H1 (cell line): Measurements from ENCODE around the gene NAV2. TPM values are rescaled to one million over a fixed set of nuclear protein-coding genes. Genes with fewer than 3 reads are reported as not detected.

Experiments used
- CTCF ChIA-PET: fragments of 300-600 bp; sonication (Branson Sonifier 250); formaldehyde crosslinking; loops from one replicate; lab custom pipeline; 2021; ENCODE audit not compliant: partially characterized antibody; lab: Charles Lee
- POLR2A ChIA-PET: fragments of 300-600 bp; sonication (Branson Sonifier 250); formaldehyde crosslinking; loops from one replicate; lab custom pipeline; 2021; ENCODE audit warnings: inconsistent platforms; ENCODE audit not compliant: partially characterized antibody; lab: Charles Lee
- DNase-seq, 2 experiments: peaks; one replicate each; pipeline versions ENCODE4 v3.0.0 to v3.0.0-alpha.2; 2010 to 2022; ENCODE audit warnings: low spot score in 2 of 2, low read depth in 1 of 2, mixed read lengths in 1 of 2
- FAIRE-seq: peaks from 2 replicates; lab custom pipeline; 2011; peaks lifted over from hg19 to GRCh38; lab: Jason Lieb, UNC
- H2AFZ ChIP-seq: 2 replicates; pipeline ENCODE4 v1.8.1; 2012; ENCODE audit warnings: low read length, inconsistent platforms
- H2AK5ac ChIP-seq: 2 replicates; pipeline ENCODE4 v1.6.1; 2013; ENCODE audit warnings: low read depth, low read length
- H2BK120ac ChIP-seq: replicated peaks from 2 replicates; pipeline ENCODE3; 2013; ENCODE audit warnings: low read depth, low read length, inconsistent platforms
- H2BK12ac ChIP-seq: 2 replicates; pipeline ENCODE4 v1.6.1; 2013; ENCODE audit warnings: low read depth, low read length
- H2BK15ac ChIP-seq: 2 replicates; pipeline ENCODE4 v1.6.1; 2013; ENCODE audit warnings: low read length
- H2BK20ac ChIP-seq: 2 replicates; pipeline ENCODE4 v1.6.1; 2013; ENCODE audit warnings: low read length
- H2BK5ac ChIP-seq: 2 replicates; pipeline ENCODE4 v1.6.1; 2013; ENCODE audit warnings: low read depth, low read length
- H3K14ac ChIP-seq: 2 replicates; pipeline ENCODE4 v1.6.1; 2013; ENCODE audit warnings: inconsistent platforms; ENCODE audit not compliant: insufficient read length
- H3K18ac ChIP-seq: 2 replicates; pipeline ENCODE4 v1.6.1; 2013; ENCODE audit warnings: low read length; ENCODE audit errors: extremely low read depth
- H3K23ac ChIP-seq: 2 replicates; pipeline ENCODE4 v1.6.1; 2013; ENCODE audit warnings: inconsistent platforms; ENCODE audit not compliant: insufficient read length
- H3K23me2 ChIP-seq: 2 replicates; pipeline ENCODE4 v1.6.1; 2013; ENCODE audit warnings: low read depth, low read length
- H3K27ac ChIP-seq: 2 replicates; pipeline ENCODE4 v1.6.1; 2011; ENCODE audit warnings: low read depth, low read length, inconsistent platforms
- H3K27me3 ChIP-seq, 4 experiments: replicated peaks in 1 of 4; 1 replicate in 1 of 4; 2 replicates in 3 of 4; pipeline versions ENCODE4 v1.6.1 to v1.8.1; 2011 to 2013; ENCODE audit warnings: low read length in 3 of 4, mild to moderate bottlenecking in 3 of 4, inconsistent platforms in 2 of 4, mixed read lengths in 2 of 4, moderate library complexity in 1 of 4; ENCODE audit not compliant: control insufficient read depth in 3 of 4, insufficient read depth in 3 of 4; ENCODE audit errors: extremely low read depth in 1 of 4
- H3K36me3 ChIP-seq, 4 experiments: 2 replicates each; pipeline versions ENCODE4 v1.6.1 to v1.8.1; 2011 to 2013; ENCODE audit warnings: mild to moderate bottlenecking in 4 of 4, low read length in 3 of 4, moderate library complexity in 2 of 4, control low read depth in 1 of 4, inconsistent platforms in 1 of 4; ENCODE audit not compliant: insufficient read depth in 4 of 4, control insufficient read depth in 2 of 4
- H3K4ac ChIP-seq: replicated peaks from 2 replicates; pipeline ENCODE3; 2013; ENCODE audit warnings: low read length, low read depth, mixed read lengths, inconsistent platforms; ENCODE audit not compliant: insufficient read length
- H3K4me1 ChIP-seq, 4 experiments: replicated peaks in 1 of 4; 1 replicate in 1 of 4; 2 replicates in 3 of 4; pipeline versions ENCODE4 v1.6.1 to v1.8.1; 2011 to 2013; ENCODE audit warnings: low read length in 3 of 4, inconsistent platforms in 2 of 4, mixed read lengths in 1 of 4; ENCODE audit not compliant: insufficient read depth in 4 of 4, control insufficient read depth in 3 of 4
- H3K4me2 ChIP-seq, 2 experiments: 2 replicates each; pipeline versions ENCODE4 v1.6.1 to v1.8.1; 2011 to 2013; ENCODE audit warnings: low read depth in 2 of 2, low read length in 2 of 2, control low read depth in 1 of 2, inconsistent platforms in 1 of 2, mild to moderate bottlenecking in 1 of 2; ENCODE audit not compliant: insufficient read depth in 1 of 2
- H3K4me3 ChIP-seq, 4 experiments: fragments of 200-600, 300-600 bp in 1 of 4; sonication (generic), shearing (Covaris generic), sonication (Bioruptor Twin) in 1 of 4; 2 replicates each; pipeline versions ENCODE4 v1.5.1 to v1.8.1; 2011 to 2016; ENCODE audit warnings: low read length in 4 of 4, low read depth in 3 of 4, control low read depth in 2 of 4, inconsistent platforms in 2 of 4, mild to moderate bottlenecking in 2 of 4, mixed read lengths in 1 of 4, moderate library complexity in 1 of 4; ENCODE audit not compliant: insufficient read depth in 2 of 4; ENCODE audit errors: extremely low read depth in 1 of 4
- H3K56ac ChIP-seq: replicated peaks from 2 replicates; pipeline ENCODE3; 2013; ENCODE audit warnings: low read depth, mild to moderate bottlenecking, mixed read lengths, low read length, inconsistent platforms; ENCODE audit not compliant: insufficient read length
- H3K79me1 ChIP-seq: 2 replicates; pipeline ENCODE4 v1.6.1; 2013; ENCODE audit warnings: low read depth, low read length, control low read depth
- H3K79me2 ChIP-seq, 2 experiments: 2 replicates each; pipeline versions ENCODE4 v1.6.1 to v1.8.1; 2012 to 2013; ENCODE audit warnings: low read length in 2 of 2, mild to moderate bottlenecking in 2 of 2, inconsistent platforms in 1 of 2; ENCODE audit not compliant: insufficient read depth in 2 of 2, control insufficient read depth in 1 of 2
- H3K9ac ChIP-seq, 4 experiments: replicated peaks in 1 of 4; 1 replicate in 1 of 4; 2 replicates in 3 of 4; pipeline versions ENCODE4 v1.6.1 to v1.8.1; 2011 to 2013; ENCODE audit warnings: low read depth in 3 of 4, low read length in 3 of 4, control low read depth in 2 of 4, mild to moderate bottlenecking in 2 of 4, moderate library complexity in 2 of 4, inconsistent platforms in 1 of 4; ENCODE audit errors: extremely low read depth in 1 of 4
- H3K9me3 ChIP-seq, 2 experiments: 2 replicates each; pipeline versions ENCODE4 v1.6.1 to v1.8.1; 2012 to 2013; ENCODE audit warnings: mild to moderate bottlenecking in 2 of 2, moderate library complexity in 2 of 2, control low read depth in 1 of 2, inconsistent platforms in 1 of 2, low read depth in 1 of 2, low read length in 1 of 2, mixed read lengths in 1 of 2; ENCODE audit not compliant: insufficient read depth in 2 of 2
- H4K20me1 ChIP-seq, 2 experiments: replicated peaks in 1 of 2; 2 replicates each; pipeline versions ENCODE3 to v1.8.1; 2011 to 2013; ENCODE audit warnings: inconsistent platforms in 2 of 2, low read length in 2 of 2, mild to moderate bottlenecking in 1 of 2; ENCODE audit not compliant: insufficient read depth in 2 of 2, control insufficient read depth in 1 of 2
- H4K5ac ChIP-seq: 2 replicates; pipeline ENCODE4 v1.6.1; 2013; ENCODE audit warnings: low read length, low read depth, mixed read lengths, inconsistent platforms; ENCODE audit not compliant: insufficient read length
- H4K8ac ChIP-seq: 2 replicates; pipeline ENCODE4 v1.8.0; 2013; ENCODE audit warnings: mild to moderate bottlenecking, moderate library complexity, low read length, inconsistent platforms; ENCODE audit not compliant: insufficient read depth; ENCODE audit errors: extremely low read depth
- H4K91ac ChIP-seq: replicated peaks from 2 replicates; pipeline ENCODE3; 2013; ENCODE audit warnings: low read length, mixed read lengths, inconsistent platforms; ENCODE audit not compliant: insufficient read length
- CHD1 ChIP-seq: IDR thresholded peaks from 2 replicates; pipeline ENCODE4 v1.6.1; 2012; ENCODE audit warnings: low read depth, low read length, improper control_type of control experiment
- KDM1A ChIP-seq: fragments of 200-600, 300-600 bp; sonication (generic); IDR thresholded peaks from 2 replicates; pipeline ENCODE4 v1.7.1; 2016; ENCODE audit warnings: mild to moderate bottlenecking, low read length, borderline replicate concordance
- MAFK ChIP-seq: IDR thresholded peaks from 2 replicates; pipeline ENCODE4 v1.6.1; 2012; ENCODE audit warnings: low read depth, mild to moderate bottlenecking, improper control_type of control experiment, low read length
- MAX ChIP-seq: IDR thresholded peaks from 2 replicates; pipeline ENCODE4 v1.6.1; 2012; ENCODE audit warnings: inconsistent platforms
- RFX5 ChIP-seq: IDR thresholded peaks from 2 replicates; pipeline ENCODE4 v1.6.1; 2011; ENCODE audit warnings: low read depth, low read length, improper control_type of control experiment, borderline replicate concordance
- SAP30 ChIP-seq: fragments of 300-600 bp; sonication (generic); IDR thresholded peaks from 2 replicates; pipeline ENCODE4 v1.7.1; 2012; ENCODE audit warnings: low read length, moderate library complexity, mild to moderate bottlenecking, inconsistent platforms; ENCODE audit not compliant: insufficient read depth, insufficient replicate concordance
- SRF ChIP-seq: IDR thresholded peaks from 2 replicates; pipeline ENCODE4 v1.6.1; 2011; ENCODE audit warnings: mild to moderate bottlenecking, low read depth, low read length, moderate library complexity
- WGBS, 2 experiments: shearing (Covaris generic) in 1 of 2; methylation state at CpG; one replicate each; pipeline versions ENCODE4 v1.1.6 to v1.1.7; 2013 to 2015; ENCODE audit warnings: low lambda C conversion rate in 2 of 2, mixed read lengths in 2 of 2, inconsistent platforms in 1 of 2, low coverage in 1 of 2, missing lambda C conversion rate in 1 of 2; ENCODE audit not compliant: insufficient replicate concordance in 2 of 2, insufficient coverage in 1 of 2, insufficient read length in 1 of 2; ENCODE audit errors: extremely low coverage in 1 of 2, missing lambda C conversion rate in 1 of 2; 5-methylcytosine and 5-hydroxymethylcytosine counted together
- polyA plus RNA-seq, 7 experiments: library from polyadenylated mRNA; depleted of rRNA in 3 of 7; stranded (reverse) in 5 of 7; unstranded in 2 of 7; fragments of >200 nt in 5 of 7; fragments of 200-250 nt in 2 of 7; gene quantifications; 1 replicate in 5 of 7; 2 replicates in 1 of 7; 4 replicates in 1 of 7; pipeline versions ENCODE4 v1.2.1 to v1.2.3, GENCODE V29; 2011 to 2013; ENCODE audit warnings: missing spikeins in 2 of 7, mixed read lengths in 2 of 7
- total RNA-seq: library from RNA; stranded (reverse); fragmentation: NEBNext Ultra II Directional; extraction: Animal tissue kit (Norgen Biotek cat#: 25700); gene quantifications from 2 replicates; pipeline ENCODE4 v1.2.1, GENCODE V29; 2021

The NAV2 gene
- total and polyA plus RNA-seq, 2 of the 8 experiments (the other 6 are each of a cell fraction or from before 2014, with no cell fraction given): 35.6 to 73.6 TPM

GRCh38 chr11:20126724-20127123, 414.1 kb downstream of the NAV2 start:
- no peak overlapping the region for H3K27ac ChIP-seq
- H4K91ac ChIP-seq: no peak overlapping the region
- POLR2A ChIA-PET: no interaction called here
- no peak overlapping the region for H4K8ac ChIP-seq
- no peak for TF ChIP-seq SAP30
- TF ChIP-seq MAFK: no peak
- TF ChIP-seq RFX5: no peak
- no peak for TF ChIP-seq MAX
- no peak for TF ChIP-seq SRF
- no peak for TF ChIP-seq CHD1
- no peak for TF ChIP-seq KDM1A
- H3K4me1 ChIP-seq: peaks cover 0 to 4% (median 3%) of the 10 kb centered on the region in 4 experiments; a peak in 5 of 7 replicates
- 0 out of 2 replicates have a peak, but pooled peaks cover 2% of the 10 kb centered on the region for H3K79me1 ChIP-seq
- H2BK5ac ChIP-seq: no peak overlapping the region
- H3K36me3 ChIP-seq: no peaks in the 10 kb centered on the region
- no peak overlapping the region for H3K9ac ChIP-seq
- H2AK5ac ChIP-seq: no peak overlapping the region
- no peak overlapping the region for H2BK20ac ChIP-seq
- no peak overlapping the region for H2BK120ac ChIP-seq
- H3K27me3 ChIP-seq: peaks cover 7 to 16% (median 11%) of the 10 kb centered on the region in 4 experiments
- no peak overlapping the region for H2BK12ac ChIP-seq
- no peak overlapping the region for H4K5ac ChIP-seq
- CTCF ChIA-PET: interaction anchor here (0.6 to 4.0 kb wide), 25 partner anchors 9 to 275 kb away, joined by 3 to 130 read pairs (median 12); no protein-coding TSS in a partner anchor
- no peak overlapping the region for H2AFZ ChIP-seq
- H3K9me3 ChIP-seq: no peaks in the 10 kb centered on the region
- no peak overlapping the region for H3K4ac ChIP-seq
- H3K4me2 ChIP-seq: no peak overlapping the region
- H3K79me2 ChIP-seq: no peaks in the 10 kb centered on the region
- no peak overlapping the region for H2BK15ac ChIP-seq
- 87% methylated on average over 8 of the region's 8 CpGs; no CpG with 5 or more reads in 1 of the 2 experiments for WGBS, 2 experiments
- DNase-seq: no peak
- no peak overlapping the region for H3K23ac ChIP-seq
- H3K14ac ChIP-seq: no peak overlapping the region
- H3K18ac ChIP-seq: no peak overlapping the region
- H4K20me1 ChIP-seq: no peaks in the 10 kb centered on the region
- no peak overlapping the region for H3K4me3 ChIP-seq
- no peak for FAIRE-seq
- H3K23me2 ChIP-seq: peaks cover under 1% of the 10 kb centered on the region; the same call in 1 of the 2 replicates
- no peak overlapping the region for H3K56ac ChIP-seq
